ENCODE data around the gene MT2A.

DNA sequence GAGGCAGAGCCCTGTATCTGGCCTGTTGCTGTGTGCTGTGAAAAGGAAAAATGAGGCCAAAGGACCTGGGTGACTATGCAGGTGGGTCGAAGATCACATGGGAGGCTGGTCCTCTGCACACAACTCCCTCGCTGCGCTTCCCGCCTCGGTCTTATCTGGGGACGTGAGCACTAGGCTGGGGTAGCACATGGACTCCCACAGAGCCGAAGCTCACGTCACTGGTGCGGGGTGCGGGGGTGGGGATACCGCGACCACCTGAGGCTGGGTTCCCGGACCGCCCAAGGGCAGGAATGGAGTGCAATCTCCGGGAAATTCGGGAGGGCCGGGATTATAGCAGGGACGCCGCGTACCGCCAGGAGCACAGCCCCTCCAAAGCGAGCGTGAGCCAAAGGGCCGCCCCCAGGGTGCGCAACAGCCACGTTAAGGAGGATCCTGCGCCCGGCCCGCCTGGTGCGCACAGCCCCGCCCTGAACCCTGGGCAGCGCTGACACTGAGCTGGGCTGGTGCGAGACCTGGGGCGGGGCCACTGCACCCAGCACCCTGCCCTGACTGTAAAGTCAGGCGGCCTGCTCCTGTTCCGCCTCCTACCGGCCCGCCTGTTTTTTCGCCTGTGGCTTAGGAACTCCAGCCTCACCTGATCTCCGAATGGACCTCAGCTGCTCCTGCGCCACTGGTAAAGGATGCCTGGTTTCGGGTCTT is 34.8 kb downstream of the MT2A start:
- no peak for TF ChIP-seq POLR2AphosphoS5 (IDR thresholded peaks at IDR 0.05; ENCODE audit: low read depth, low read length)
- no peak for TF ChIP-seq SIN3A (IDR thresholded peaks at IDR 0.05; ENCODE audit: borderline replicate concordance, insufficient read depth, low read length)
- TF ChIP-seq, protein P1, sequence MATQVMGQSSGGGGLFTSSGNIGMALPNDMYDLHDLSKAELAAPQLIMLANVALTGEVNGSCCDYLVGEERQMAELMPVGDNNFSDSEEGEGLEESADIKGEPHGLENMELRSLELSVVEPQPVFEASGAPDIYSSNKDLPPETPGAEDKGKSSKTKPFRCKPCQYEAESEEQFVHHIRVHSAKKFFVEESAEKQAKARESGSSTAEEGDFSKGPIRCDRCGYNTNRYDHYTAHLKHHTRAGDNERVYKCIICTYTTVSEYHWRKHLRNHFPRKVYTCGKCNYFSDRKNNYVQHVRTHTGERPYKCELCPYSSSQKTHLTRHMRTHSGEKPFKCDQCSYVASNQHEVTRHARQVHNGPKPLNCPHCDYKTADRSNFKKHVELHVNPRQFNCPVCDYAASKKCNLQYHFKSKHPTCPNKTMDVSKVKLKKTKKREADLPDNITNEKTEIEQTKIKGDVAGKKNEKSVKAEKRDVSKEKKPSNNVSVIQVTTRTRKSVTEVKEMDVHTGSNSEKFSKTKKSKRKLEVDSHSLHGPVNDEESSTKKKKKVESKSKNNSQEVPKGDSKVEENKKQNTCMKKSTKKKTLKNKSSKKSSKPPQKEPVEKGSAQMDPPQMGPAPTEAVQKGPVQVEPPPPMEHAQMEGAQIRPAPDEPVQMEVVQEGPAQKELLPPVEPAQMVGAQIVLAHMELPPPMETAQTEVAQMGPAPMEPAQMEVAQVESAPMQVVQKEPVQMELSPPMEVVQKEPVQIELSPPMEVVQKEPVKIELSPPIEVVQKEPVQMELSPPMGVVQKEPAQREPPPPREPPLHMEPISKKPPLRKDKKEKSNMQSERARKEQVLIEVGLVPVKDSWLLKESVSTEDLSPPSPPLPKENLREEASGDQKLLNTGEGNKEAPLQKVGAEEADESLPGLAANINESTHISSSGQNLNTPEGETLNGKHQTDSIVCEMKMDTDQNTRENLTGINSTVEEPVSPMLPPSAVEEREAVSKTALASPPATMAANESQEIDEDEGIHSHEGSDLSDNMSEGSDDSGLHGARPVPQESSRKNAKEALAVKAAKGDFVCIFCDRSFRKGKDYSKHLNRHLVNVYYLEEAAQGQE (IDR thresholded peaks at IDR 0.05; ENCODE audit: insufficient read depth in 1 of 2, low read depth in 2 of 2, low read length in 2 of 2): no peak
- TF ChIP-seq TAF1 (IDR thresholded peaks at IDR 0.05; ENCODE audit: borderline replicate concordance, insufficient read depth, low read length): no peak
- TF ChIP-seq FOXP2 (optimal IDR thresholded peaks at IDR 0.05; ENCODE audit: borderline replicate concordance, extremely low read depth, extremely low read length, insufficient read depth): no peak

All from PFSK-1 (cell line).